NCI-H2196 treated with DMSO at 0.1 percent for 48 hours (cell line): Measurements from ENCODE around the gene TEKT5.

Experiments used
- DNase-seq: peaks from one replicate; lab custom pipeline; 2025; ENCODE audit not compliant: unreplicated experiment; lab: John Stamatoyannopoulos, UW

The TEKT5 gene

GRCh38 chr16:10580883-10581247, 113.9 kb downstream of the TEKT5 start:
- no peak for DNase-seq

- peak; percentile 72 for DNase-seq
Observed at GRCh38 chr16:10579965-10580882, 114.5 kb downstream of the TEKT5 start, which contains the start of gene EMP2. TSS of gene EMP2 (minus strand) at chr16:10580598. CDS start at chr16:10547617, 32,981 bp downstream.

GRCh38 chr16:10579575-10579964, 115.2 kb downstream of the TEKT5 start:
- no peak for DNase-seq

DNA sequence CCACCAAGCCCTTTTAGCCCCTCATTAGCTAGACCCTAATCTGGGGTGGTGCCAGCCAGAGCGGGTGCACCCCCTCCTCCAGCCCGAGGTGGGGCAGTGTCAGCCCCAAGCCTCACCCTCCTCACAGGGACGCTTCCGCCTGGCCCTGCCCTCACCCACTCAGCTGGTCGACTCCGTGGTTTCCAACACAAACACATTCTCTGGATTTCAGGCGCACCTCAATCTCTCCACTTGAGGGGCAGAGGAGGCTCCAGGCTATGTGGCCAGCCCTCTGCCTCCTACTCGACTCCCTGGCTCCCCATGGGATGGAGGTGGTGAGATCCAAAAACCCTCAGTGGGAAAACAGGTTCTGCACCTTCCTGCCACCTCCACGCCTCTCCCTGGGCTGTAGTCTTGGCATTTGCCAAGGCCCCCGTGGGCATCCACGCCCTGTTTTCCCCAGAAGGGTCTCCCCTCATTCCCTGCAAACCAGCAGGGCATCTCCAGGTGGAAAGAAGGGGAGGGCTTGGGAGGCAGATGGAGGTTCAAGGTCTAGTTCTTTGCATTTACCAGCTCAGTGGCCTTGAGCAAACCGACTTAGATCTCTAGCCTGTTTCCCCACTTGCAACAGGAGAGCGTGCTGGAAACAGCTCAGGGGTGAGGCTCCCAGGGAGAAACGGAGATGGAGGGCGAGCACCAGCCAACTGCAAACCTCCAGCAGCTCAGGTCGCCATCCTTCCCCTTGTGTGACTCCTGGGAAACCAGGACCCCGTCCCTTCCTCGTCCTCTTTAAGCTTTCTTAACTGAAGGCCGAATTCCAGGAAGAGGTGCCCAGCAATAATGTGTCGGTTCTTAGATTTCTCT, 116.0 kb downstream of the TEKT5 start:
- no peak for DNase-seq
